Right renal cortex interstitium (tissue), 3 donors: ENCODE results near the gene NRAS. TPM values are rescaled to one million over a fixed set of nuclear protein-coding genes. Genes with fewer than 3 reads are reported as not detected.

Experiments
- DNase-seq, 3 donors: peaks; one replicate each; pipeline ENCODE4 v3.0.0-alpha.2; 2013; ENCODE audit warnings: low read depth in 3 of 3, low spot score in 2 of 3
- polyA plus RNA-seq, 3 donors: library from polyadenylated mRNA; unstranded; fragments of 120-200 nt; gene quantifications; one replicate each; pipeline ENCODE4 v1.2.1, GENCODE V29; 2013; ENCODE audit not compliant: insufficient read length in 3 of 3

The NRAS gene
- polyA plus RNA-seq, 3 donors: 69.9 to 74.0 (median 74.0) TPM

GRCh38 chr1:114690148-114690547 is 26.4 kb downstream of the NRAS start:
- DNase-seq: no peak

- DNase-seq: no peak
These were observed 28.0 kb downstream of the NRAS start for GRCh38 chr1:114688526-114688925.

- DNase-seq: no peak
These were observed 30.7 kb downstream of the NRAS start for GRCh38 chr1:114685851-114686250.

GRCh38 chr1:114677691-114678090 is 38.9 kb downstream of the NRAS start:
- DNase-seq: no peak

GRCh38 chr1:114676115-114676514 is 40.5 kb downstream of the NRAS start:
- no peak for DNase-seq

- no peak for DNase-seq
These were observed 44.7 kb downstream of the NRAS start for GRCh38 chr1:114671939-114672275.

- DNase-seq: no peak
These were observed 45.3 kb downstream of the NRAS start for GRCh38 chr1:114671011-114671938.

GRCh38 chr1:114670083-114671010 is 46.2 kb downstream of the NRAS start:
- DNase-seq: peak in 2 of 3 donors; percentile 75 to 78

- DNase-seq: peak in 1 of 3 donors; percentile 48
These were observed 46.9 kb downstream of the NRAS start, which contains the start of gene DENND2C for GRCh38 chr1:114669562-114670082. DENND2C (minus strand) TSS chr1:114670049; CDS start chr1:114625984, 44,065 bp downstream.

GRCh38 chr1:114668784-114669561 is 47.6 kb downstream of the NRAS start:
- DNase-seq: peak in 1 of 3 donors; percentile 3

GRCh38 chr1:114668373-114668772 is 48.2 kb downstream of the NRAS start:
- no peak for DNase-seq

- DNase-seq: no peak
These were observed 49.6 kb downstream of the NRAS start for GRCh38 chr1:114666954-114667353.

- no peak for DNase-seq
These were observed 56.3 kb downstream of the NRAS start for GRCh38 chr1:114660238-114660637.

Other genes with a start within 250 kb of the NRAS start
- gene TRIM33, start 205.6 kb downstream of the NRAS start, polyA plus RNA-seq: 10 to 100 TPM; 45.9 to 57.8 (median 54.6) TPM
- 10 to 100 TPM; 68.4 to 72.1 (median 69.4) TPM for gene BCAS2, start 135.2 kb downstream of the NRAS start, polyA plus RNA-seq
- gene DENND2C, start 46.7 kb downstream of the NRAS start, polyA plus RNA-seq: 1 to 10 TPM; 3.1 to 4.5 (median 4.1) TPM
- gene AMPD1, start 21.2 kb downstream of the NRAS start, polyA plus RNA-seq: not detected
- gene CSDE1, start 41.2 kb upstream of the NRAS start, polyA plus RNA-seq: 100 to 1,000 TPM; 452 to 513 (median 466) TPM
- 10 to 100 TPM; 54.6 to 62.4 (median 55.6) TPM for gene SIKE1, start 63.9 kb upstream of the NRAS start, polyA plus RNA-seq
- gene SYCP1, start 138.1 kb upstream of the NRAS start, polyA plus RNA-seq: under 1 TPM; 0.15 to 0.28 (median 0.21) TPM